OCI-LY7 (cell line): ENCODE measurements around the gene FRMD3.

Experiments used
- CTCF ChIP-seq: fragments of 200-600 bp; sonication (generic); conservative IDR thresholded peaks from 2 replicates; pipeline ENCODE4 v1.5.1; 2014; ENCODE audit warnings: mild to moderate bottlenecking, antibody characterized with exemption, low read length, moderate library complexity, mixed read lengths
- EZH2phosphoT487 ChIP-seq: fragments of 200-600 bp; sonication (generic); IDR thresholded peaks from 2 replicates; pipeline ENCODE4 v1.6.1; 2018; ENCODE audit warnings: low read depth, borderline replicate concordance, mild to moderate bottlenecking, mixed run types, antibody characterized with exemption, low read length, moderate library complexity, mixed read lengths

- TF ChIP-seq CTCF = no peak
- TF ChIP-seq EZH2phosphoT487 = no peak
Observed at GRCh38 chr9:83346655-83347420, 191.4 kb downstream of the FRMD3 start.
